HepG2 (cell line): ENCODE results near the gene ZXDC. TPM values are rescaled to one million over a fixed set of nuclear protein-coding genes. Genes with fewer than 3 reads are reported as not detected.

Source experiments
- CAMTA2 ChIP-seq: sonication (generic); formaldehyde crosslinking; IDR thresholded peaks from 2 replicates; pipeline ENCODE4 v1.4.0; 2020; ENCODE audit warnings: mild to moderate bottlenecking, missing genetic modification reagents, borderline replicate concordance
- CCDC6 ChIP-seq: sonication (generic); formaldehyde crosslinking; IDR thresholded peaks from 2 replicates; pipeline ENCODE4 v1.8.1; 2022; ENCODE audit warnings: mild to moderate bottlenecking, missing genetic modification reagents, moderate library complexity
- ELF1 ChIP-seq: sonication (generic); formaldehyde crosslinking; IDR thresholded peaks from 2 replicates; pipeline ENCODE4 v1.4.0; 2020; ENCODE audit warnings: missing genetic modification reagents
- KAT8 ChIP-seq: IDR thresholded peaks from 2 replicates; pipeline ENCODE4 v1.6.1; 2016; ENCODE audit warnings: missing genetic modification reagents, missing compliant biosample characterization
- MYC ChIP-seq: sonication (generic); formaldehyde crosslinking; IDR thresholded peaks from 2 replicates; pipeline ENCODE4 v1.9.0; 2021; ENCODE audit warnings: missing genetic modification reagents, borderline replicate concordance
- MYNN ChIP-seq: sonication (generic); formaldehyde crosslinking; IDR thresholded peaks from 2 replicates; pipeline ENCODE4 v1.4.0; 2020; ENCODE audit warnings: mild to moderate bottlenecking, low read depth, missing genetic modification reagents
- NR1H2 ChIP-seq: sonication (generic); formaldehyde crosslinking; IDR thresholded peaks from 2 replicates; pipeline ENCODE4 v1.8.1; 2022; ENCODE audit warnings: low read depth, missing genetic modification reagents, borderline replicate concordance
- REPIN1 ChIP-seq: sonication (generic); formaldehyde crosslinking; IDR thresholded peaks from 2 replicates; pipeline ENCODE4 v1.8.0; 2022; ENCODE audit warnings: missing genetic modification reagents, low read depth, mild to moderate bottlenecking, borderline replicate concordance
- RORA ChIP-seq: sonication (generic); formaldehyde crosslinking; IDR thresholded peaks from 2 replicates; pipeline ENCODE4 v1.5.0; 2020; ENCODE audit warnings: mild to moderate bottlenecking, missing genetic modification reagents, moderate library complexity
- RXRB ChIP-seq: IDR thresholded peaks from 2 replicates; pipeline ENCODE4 v1.6.1; 2016; ENCODE audit warnings: borderline replicate concordance, missing genetic modification reagents, missing compliant biosample characterization
- SRSF4 ChIP-seq: fragments of 200-400 bp; formaldehyde crosslinking; IDR thresholded peaks from one replicate; pipeline ENCODE4 v1.6.1; 2018; ENCODE audit warnings: mild to moderate bottlenecking, low read depth, low read length, moderate library complexity; ENCODE audit not compliant: poor library complexity, severe bottlenecking
- ZNF354B ChIP-seq: sonication (generic); formaldehyde crosslinking; IDR thresholded peaks from 2 replicates; pipeline ENCODE4 v1.8.0; 2022; ENCODE audit warnings: mild to moderate bottlenecking, missing genetic modification reagents
- ZNF788 ChIP-seq: sonication (generic); formaldehyde crosslinking; IDR thresholded peaks from 2 replicates; pipeline ENCODE4 v1.5.0; 2020; ENCODE audit warnings: mild to moderate bottlenecking, missing genetic modification reagents, borderline replicate concordance
- ZNF850 ChIP-seq: sonication (generic); formaldehyde crosslinking; conservative IDR thresholded peaks from 2 replicates; pipeline ENCODE4 v1.9.0; 2021; ENCODE audit warnings: mild to moderate bottlenecking, missing genetic modification reagents
- polyA plus RNA-seq, 8 experiments: library from polyadenylated mRNA; depleted of rRNA in 3 of 8; stranded (reverse) in 7 of 8; unstranded in 1 of 8; fragments of >200 nt; fragmentation: Illumina TruSeq in 4 of 8; extraction: Trizol in 4 of 8; gene quantifications; 2 replicates each; pipeline versions ENCODE4 v1.2.1 to v1.2.3, GENCODE V29; 2011 to 2016; ENCODE audit warnings: low read depth in 4 of 8, missing spikeins in 1 of 8, mixed read lengths in 1 of 8; ENCODE audit not compliant: insufficient read depth in 1 of 8
- total RNA-seq, 5 experiments: library from RNA; depleted of rRNA; stranded (reverse); fragments of >200 nt; fragmentation: Illumina TruSeq; extraction: Trizol; gene quantifications; 2 replicates each; pipeline ENCODE4 v1.2.3, GENCODE V29; 2016; ENCODE audit warnings: low read depth in 1 of 5
- TF ChIP-seq, protein P1 (sequence below): IDR thresholded peaks from 2 replicates; pipeline ENCODE4 v1.6.1; 2016
- TF ChIP-seq, protein P2 (sequence below): sonication (generic); formaldehyde crosslinking; IDR thresholded peaks from 2 replicates; pipeline ENCODE4 v1.5.1; 2020; ENCODE audit warnings: mild to moderate bottlenecking, missing genetic modification reagents, borderline replicate concordance
- TF ChIP-seq, protein P3 (sequence below): sonication (generic); formaldehyde crosslinking; IDR thresholded peaks from 2 replicates; pipeline ENCODE4 v1.4.0; 2020; ENCODE audit warnings: missing genetic modification reagents
- TF ChIP-seq, protein P4 (sequence below): sonication (generic); formaldehyde crosslinking; IDR thresholded peaks from 2 replicates; pipeline ENCODE4 v1.8.0; 2022; ENCODE audit warnings: missing genetic modification reagents, low read depth, mild to moderate bottlenecking, borderline replicate concordance
- TF ChIP-seq, protein P5 (sequence below): sonication (generic); formaldehyde crosslinking; conservative IDR thresholded peaks from 2 replicates; pipeline ENCODE4 v1.4.0; 2020; ENCODE audit warnings: missing genetic modification reagents

Gene ZXDC
- total and polyA plus RNA-seq, 2 of the 13 experiments (the other 11 are each of a cell fraction or from before 2014, with no cell fraction given), result 17.6 to 21.2 TPM

DNA sequence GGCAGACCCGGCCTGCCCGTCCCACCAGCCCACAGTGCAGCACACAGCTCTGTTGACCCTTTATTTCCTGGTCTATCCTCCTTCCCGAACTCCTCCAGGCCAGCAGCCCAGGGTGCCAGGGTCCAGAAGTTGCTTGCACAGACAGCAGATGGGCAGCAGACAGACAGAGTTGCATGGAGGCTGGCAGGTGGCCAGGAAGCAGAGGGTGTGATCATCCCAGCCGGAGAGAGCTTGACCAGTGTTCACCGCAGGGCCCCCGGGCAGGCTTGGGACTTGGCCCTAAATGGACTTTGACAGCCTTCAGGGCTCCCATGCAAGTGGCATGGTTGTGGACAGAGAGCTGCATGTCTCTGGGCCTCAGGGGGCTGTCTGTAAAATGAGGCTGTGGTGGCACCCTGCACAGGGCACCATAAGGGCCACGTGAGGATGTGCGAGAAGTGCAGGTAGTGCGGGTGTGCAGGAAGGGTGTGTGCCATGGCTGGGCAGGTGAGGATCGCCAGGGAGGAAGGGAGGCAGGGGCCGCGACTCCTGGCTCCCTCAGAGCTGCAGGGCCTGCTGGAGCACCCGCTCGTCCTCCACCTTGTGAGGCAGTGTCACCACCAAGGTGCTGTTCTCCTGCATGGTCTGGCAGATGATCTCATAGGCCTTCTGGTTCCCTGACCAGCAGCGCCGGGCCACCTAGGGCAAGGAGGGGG lies 6.3 kb upstream of the ZXDC start (continued):
- TF ChIP-seq, protein P1, sequence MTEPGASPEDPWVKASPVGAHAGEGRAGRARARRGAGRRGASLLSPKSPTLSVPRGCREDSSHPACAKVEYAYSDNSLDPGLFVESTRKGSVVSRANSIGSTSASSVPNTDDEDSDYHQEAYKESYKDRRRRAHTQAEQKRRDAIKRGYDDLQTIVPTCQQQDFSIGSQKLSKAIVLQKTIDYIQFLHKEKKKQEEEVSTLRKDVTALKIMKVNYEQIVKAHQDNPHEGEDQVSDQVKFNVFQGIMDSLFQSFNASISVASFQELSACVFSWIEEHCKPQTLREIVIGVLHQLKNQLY (CRISPR knock-in tag), result no peak
- TF ChIP-seq ZNF354B (CRISPR knock-in tag), result no peak
- 0 out of 2 replicates have a peak, but pooled peaks have one; percentile 44 for TF ChIP-seq CCDC6 (CRISPR knock-in tag)
- TF ChIP-seq ELF1 (CRISPR knock-in tag), result 0 out of 2 replicates have a peak, but pooled peaks have one; percentile 22
- no peak for TF ChIP-seq REPIN1 (CRISPR knock-in tag)
- peak; percentile 49; the same call in 1 of the 2 replicates for TF ChIP-seq MYC (CRISPR knock-in tag)
- TF ChIP-seq CAMTA2, result no peak
- TF ChIP-seq, protein P2, sequence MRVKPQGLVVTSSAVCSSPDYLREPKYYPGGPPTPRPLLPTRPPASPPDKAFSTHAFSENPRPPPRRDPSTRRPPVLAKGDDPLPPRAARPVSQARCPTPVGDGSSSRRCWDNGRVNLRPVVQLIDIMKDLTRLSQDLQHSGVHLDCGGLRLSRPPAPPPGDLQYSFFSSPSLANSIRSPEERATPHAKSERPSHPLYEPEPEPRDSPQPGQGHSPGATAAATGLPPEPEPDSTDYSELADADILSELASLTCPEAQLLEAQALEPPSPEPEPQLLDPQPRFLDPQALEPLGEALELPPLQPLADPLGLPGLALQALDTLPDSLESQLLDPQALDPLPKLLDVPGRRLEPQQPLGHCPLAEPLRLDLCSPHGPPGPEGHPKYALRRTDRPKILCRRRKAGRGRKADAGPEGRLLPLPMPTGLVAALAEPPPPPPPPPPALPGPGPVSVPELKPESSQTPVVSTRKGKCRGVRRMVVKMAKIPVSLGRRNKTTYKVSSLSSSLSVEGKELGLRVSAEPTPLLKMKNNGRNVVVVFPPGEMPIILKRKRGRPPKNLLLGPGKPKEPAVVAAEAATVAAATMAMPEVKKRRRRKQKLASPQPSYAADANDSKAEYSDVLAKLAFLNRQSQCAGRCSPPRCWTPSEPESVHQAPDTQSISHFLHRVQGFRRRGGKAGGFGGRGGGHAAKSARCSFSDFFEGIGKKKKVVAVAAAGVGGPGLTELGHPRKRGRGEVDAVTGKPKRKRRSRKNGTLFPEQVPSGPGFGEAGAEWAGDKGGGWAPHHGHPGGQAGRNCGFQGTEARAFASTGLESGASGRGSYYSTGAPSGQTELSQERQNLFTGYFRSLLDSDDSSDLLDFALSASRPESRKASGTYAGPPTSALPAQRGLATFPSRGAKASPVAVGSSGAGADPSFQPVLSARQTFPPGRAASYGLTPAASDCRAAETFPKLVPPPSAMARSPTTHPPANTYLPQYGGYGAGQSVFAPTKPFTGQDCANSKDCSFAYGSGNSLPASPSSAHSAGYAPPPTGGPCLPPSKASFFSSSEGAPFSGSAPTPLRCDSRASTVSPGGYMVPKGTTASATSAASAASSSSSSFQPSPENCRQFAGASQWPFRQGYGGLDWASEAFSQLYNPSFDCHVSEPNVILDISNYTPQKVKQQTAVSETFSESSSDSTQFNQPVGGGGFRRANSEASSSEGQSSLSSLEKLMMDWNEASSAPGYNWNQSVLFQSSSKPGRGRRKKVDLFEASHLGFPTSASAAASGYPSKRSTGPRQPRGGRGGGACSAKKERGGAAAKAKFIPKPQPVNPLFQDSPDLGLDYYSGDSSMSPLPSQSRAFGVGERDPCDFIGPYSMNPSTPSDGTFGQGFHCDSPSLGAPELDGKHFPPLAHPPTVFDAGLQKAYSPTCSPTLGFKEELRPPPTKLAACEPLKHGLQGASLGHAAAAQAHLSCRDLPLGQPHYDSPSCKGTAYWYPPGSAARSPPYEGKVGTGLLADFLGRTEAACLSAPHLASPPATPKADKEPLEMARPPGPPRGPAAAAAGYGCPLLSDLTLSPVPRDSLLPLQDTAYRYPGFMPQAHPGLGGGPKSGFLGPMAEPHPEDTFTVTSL (CRISPR knock-in tag), result 0 out of 2 replicates have a peak, but pooled peaks have one; percentile 27
- peak; percentile 39; the same call in 1 of the 2 replicates for TF ChIP-seq KAT8 (CRISPR knock-in tag)
- no peak; the same call in 1 of the 2 replicates for TF ChIP-seq RXRB
- no peak; the same call in 1 of the 2 replicates for TF ChIP-seq ZNF788 (CRISPR knock-in tag)
- TF ChIP-seq, protein P3, sequence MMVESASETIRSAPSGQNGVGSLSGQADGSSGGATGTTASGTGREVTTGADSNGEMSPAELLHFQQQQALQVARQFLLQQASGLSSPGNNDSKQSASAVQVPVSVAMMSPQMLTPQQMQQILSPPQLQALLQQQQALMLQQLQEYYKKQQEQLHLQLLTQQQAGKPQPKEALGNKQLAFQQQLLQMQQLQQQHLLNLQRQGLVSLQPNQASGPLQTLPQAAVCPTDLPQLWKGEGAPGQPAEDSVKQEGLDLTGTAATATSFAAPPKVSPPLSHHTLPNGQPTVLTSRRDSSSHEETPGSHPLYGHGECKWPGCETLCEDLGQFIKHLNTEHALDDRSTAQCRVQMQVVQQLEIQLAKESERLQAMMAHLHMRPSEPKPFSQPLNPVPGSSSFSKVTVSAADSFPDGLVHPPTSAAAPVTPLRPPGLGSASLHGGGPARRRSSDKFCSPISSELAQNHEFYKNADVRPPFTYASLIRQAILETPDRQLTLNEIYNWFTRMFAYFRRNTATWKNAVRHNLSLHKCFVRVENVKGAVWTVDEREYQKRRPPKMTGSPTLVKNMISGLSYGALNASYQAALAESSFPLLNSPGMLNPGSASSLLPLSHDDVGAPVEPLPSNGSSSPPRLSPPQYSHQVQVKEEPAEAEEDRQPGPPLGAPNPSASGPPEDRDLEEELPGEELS, result 0 out of 2 replicates have a peak, but pooled peaks have one; percentile 21
- TF ChIP-seq NR1H2 (CRISPR knock-in tag), result no peak
- TF ChIP-seq, protein P4, sequence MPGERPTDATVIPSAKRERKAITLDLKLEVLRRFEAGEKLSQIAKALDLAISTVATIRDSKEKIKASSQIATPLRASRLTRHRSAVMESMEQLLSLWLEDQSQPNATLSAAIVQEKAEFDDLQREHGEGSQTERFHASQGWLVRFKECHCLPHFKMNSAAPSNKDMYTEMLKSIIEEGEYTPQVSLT, result no peak
- no peak for TF ChIP-seq SRSF4
- TF ChIP-seq, protein P5, sequence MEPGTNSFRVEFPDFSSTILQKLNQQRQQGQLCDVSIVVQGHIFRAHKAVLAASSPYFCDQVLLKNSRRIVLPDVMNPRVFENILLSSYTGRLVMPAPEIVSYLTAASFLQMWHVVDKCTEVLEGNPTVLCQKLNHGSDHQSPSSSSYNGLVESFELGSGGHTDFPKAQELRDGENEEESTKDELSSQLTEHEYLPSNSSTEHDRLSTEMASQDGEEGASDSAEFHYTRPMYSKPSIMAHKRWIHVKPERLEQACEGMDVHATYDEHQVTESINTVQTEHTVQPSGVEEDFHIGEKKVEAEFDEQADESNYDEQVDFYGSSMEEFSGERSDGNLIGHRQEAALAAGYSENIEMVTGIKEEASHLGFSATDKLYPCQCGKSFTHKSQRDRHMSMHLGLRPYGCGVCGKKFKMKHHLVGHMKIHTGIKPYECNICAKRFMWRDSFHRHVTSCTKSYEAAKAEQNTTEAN, result no peak
- no peak for TF ChIP-seq RORA (CRISPR knock-in tag)
- TF ChIP-seq ZNF850 (CRISPR knock-in tag), result no peak
- no peak for TF ChIP-seq MYNN
